ENCODE data around the gene CDH13.
A peak's percentile ranks its signal among the peaks of the same experiment; 100 is the strongest.

Gene CDH13

DNA sequence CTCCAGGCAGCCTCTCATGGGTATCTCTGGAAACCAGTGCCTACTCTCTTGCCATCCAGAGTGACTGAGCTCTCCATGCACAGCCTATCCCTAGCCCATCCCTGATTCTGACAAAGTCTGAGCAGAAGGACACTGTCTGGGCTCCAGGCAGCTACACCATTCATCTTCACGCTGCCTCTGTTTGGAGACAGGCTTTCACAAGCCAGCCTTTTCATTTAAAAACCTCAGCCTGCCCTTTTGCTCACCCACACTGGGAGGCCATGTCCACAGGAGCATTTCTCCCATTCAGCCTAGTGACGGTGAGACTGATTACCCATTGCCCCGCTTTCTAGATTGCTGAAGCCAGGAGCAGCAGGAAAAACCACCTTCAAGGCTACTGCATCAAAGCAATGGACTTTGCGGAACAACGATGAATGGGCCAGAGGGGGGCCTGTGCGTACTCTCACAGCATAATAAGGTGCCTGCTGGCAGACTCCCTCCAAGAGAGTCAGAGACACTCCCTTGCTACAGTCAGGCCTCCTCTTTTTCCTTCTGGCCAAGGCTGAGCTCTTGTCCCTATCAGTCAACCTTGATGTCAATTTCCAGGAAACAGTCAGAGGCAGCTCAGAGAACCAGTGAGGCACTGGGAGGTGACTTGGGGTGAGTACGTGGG is 24.7 kb upstream of the CDH13 start:
- DNase-seq = no peak
- Mint-ChIP-seq H3K36me3 (ENCODE audit: low read depth) (peaks cover 3% of the 10 kb centered on the region), H3K27ac (no peak overlapping the region), H3K9me3 (peaks cover 25% of the 10 kb centered on the region), H3K4me3 (no peak overlapping the region), H3K4me1 (peaks cover 16% of the 10 kb centered on the region), H3K27me3 (ENCODE audit: low read depth, poor library complexity) (peaks cover 4% of the 10 kb centered on the region)
- TF ChIP-seq, protein P1, sequence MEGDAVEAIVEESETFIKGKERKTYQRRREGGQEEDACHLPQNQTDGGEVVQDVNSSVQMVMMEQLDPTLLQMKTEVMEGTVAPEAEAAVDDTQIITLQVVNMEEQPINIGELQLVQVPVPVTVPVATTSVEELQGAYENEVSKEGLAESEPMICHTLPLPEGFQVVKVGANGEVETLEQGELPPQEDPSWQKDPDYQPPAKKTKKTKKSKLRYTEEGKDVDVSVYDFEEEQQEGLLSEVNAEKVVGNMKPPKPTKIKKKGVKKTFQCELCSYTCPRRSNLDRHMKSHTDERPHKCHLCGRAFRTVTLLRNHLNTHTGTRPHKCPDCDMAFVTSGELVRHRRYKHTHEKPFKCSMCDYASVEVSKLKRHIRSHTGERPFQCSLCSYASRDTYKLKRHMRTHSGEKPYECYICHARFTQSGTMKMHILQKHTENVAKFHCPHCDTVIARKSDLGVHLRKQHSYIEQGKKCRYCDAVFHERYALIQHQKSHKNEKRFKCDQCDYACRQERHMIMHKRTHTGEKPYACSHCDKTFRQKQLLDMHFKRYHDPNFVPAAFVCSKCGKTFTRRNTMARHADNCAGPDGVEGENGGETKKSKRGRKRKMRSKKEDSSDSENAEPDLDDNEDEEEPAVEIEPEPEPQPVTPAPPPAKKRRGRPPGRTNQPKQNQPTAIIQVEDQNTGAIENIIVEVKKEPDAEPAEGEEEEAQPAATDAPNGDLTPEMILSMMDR (IDR thresholded peaks at IDR 0.05) = no peak

DNA sequence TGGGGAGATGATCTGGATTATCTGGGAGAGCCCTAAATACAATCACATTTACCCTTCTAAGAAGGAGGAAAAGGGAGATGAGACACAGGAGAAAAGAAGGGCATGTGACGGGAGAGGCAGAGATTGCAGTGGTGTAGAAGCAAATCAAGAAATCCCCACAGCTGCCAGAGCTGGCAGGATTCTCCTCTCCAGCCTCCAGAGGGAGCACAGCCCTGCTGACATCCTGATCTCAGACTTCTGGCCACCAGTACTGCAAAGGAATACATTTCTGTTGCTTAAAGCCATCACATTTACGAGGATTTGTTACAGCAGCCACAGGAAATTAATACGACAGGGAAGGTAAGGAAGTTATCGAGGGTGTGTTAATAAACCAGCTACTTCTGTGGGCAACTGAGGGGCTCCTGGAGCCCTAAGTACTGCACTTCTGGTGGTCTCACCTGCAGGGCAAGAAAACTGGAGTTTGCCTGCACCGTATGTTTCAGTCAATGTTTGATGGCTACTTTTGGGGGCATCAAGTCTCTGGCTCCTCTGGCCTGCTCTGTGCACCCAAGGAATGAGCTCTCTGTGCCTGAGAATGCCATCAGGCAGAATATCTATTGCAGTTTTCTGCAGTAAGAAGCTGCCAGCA is 22.9 kb upstream of the CDH13 start:
- Mint-ChIP-seq H3K27me3 (ENCODE audit: low read depth, poor library complexity) (peaks cover 4% of the 10 kb centered on the region), H3K4me1 (peaks cover 16% of the 10 kb centered on the region), H3K4me3 (no peak overlapping the region), H3K9me3 (peaks cover 15% of the 10 kb centered on the region), H3K27ac (no peak overlapping the region), H3K36me3 (ENCODE audit: low read depth) (no peaks in the 10 kb centered on the region)
- TF ChIP-seq, protein P1 (IDR thresholded peaks at IDR 0.05) = peak; percentile 53
- DNase-seq = peak; percentile 48

DNA sequence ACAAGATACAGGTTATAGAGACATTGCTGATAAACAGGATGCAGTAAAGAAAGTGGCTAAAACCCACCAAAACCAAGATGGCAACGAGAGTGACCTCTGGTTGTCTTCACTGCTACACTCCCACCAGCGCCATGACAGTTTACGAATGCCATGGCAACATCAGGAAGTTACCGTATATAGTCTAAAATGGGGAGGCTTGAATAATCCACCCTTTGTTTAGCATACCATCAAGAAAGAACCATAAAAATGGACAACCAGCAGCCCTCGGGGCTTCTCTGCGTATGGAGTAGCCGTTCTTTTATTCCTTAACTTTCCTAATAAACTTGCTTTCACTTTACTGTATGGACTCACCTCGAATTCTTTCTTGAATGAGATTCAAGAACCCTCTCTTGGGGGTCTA is 21.7 kb upstream of the CDH13 start:
- Mint-ChIP-seq H3K9me3 (peaks cover 11% of the 10 kb centered on the region), H3K36me3 (ENCODE audit: low read depth) (no peaks in the 10 kb centered on the region)

DNA sequence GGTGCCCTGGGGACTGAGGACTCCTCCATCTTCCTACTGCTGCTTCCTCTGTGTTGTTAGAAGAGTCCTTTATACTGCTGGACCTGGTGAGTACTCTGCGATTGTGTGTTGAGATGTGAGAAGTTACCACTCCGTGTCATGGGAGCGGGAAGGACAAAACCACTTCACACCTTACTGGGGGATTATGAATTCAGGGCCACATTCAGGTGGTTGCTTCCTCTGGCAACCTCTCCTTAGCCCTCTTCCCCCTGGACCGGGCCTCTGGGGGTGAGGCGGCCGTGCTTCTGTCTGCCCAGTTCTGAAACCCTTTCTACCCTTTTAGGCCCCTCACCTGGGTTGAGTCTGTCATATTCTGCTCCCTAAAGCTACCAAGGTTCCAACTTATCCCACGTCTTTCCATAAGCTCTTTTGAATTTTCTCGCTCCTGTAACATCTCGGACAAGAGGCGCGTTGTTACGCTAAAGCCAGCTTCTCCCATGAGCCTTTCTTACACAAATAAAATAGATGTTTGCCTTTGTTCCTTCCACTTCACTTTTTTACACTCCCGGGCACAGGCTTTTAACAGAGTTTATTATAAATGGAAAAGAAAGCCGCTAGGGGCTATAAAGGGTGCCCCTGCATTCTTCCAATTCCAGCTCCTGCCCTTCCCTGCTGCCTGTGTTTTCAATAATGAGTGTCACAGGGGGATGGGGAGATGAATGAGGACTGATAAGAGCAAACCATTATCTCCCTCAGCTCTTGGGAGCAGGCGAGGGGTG is 20.7 kb upstream of the CDH13 start:
- peaks cover 3% of the 10 kb centered on the region for H3K9me3 Mint-ChIP-seq
- H3K36me3 Mint-ChIP-seq (ENCODE audit: low read depth) = no peaks in the 10 kb centered on the region
- H3K27me3 Mint-ChIP-seq (ENCODE audit: low read depth, poor library complexity) = peaks cover 7% of the 10 kb centered on the region
- TF ChIP-seq, protein P1 (IDR thresholded peaks at IDR 0.05) = no peak
- H3K4me3 Mint-ChIP-seq = no peak overlapping the region
- H3K27ac Mint-ChIP-seq = no peak overlapping the region
- peaks cover 16% of the 10 kb centered on the region for H3K4me1 Mint-ChIP-seq
- no peak for DNase-seq

More for the DNA sequence above, 21.7 kb upstream of the CDH13 start:
- DNase-seq = no peak
- H3K27me3 Mint-ChIP-seq (ENCODE audit: low read depth, poor library complexity) = peaks cover 7% of the 10 kb centered on the region
- no peak overlapping the region for H3K27ac Mint-ChIP-seq
- TF ChIP-seq, protein P1 (IDR thresholded peaks at IDR 0.05) = no peak
- H3K4me1 Mint-ChIP-seq = peaks cover 16% of the 10 kb centered on the region
- H3K4me3 Mint-ChIP-seq = no peak overlapping the region

DNA sequence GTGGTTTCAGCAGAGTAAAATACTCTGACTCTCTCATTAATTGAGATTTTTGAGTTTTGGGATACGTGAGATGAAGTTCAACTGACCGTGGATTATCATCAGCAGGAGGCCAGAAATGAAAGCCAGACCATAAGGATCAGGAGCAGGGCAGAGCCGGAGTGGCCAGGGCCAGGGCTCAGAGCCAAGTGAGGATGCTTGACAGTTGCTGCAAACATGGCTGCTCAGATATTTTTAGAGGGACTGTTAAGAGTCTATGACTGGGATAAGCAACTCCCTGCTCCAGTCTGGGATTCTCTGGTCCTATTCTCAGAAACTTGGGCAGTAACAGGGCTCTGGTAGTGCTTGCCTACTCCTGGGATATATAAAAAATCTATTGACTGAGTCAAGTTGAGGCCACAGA is 17.6 kb upstream of the CDH13 start:
- no peak for DNase-seq
- H3K27ac Mint-ChIP-seq = no peak overlapping the region
- H3K27me3 Mint-ChIP-seq (ENCODE audit: low read depth, poor library complexity) = peaks cover 6% of the 10 kb centered on the region
- no peaks in the 10 kb centered on the region for H3K36me3 Mint-ChIP-seq (ENCODE audit: low read depth)
- TF ChIP-seq, protein P1 (IDR thresholded peaks at IDR 0.05) = no peak
- H3K9me3 Mint-ChIP-seq = no peaks in the 10 kb centered on the region
- peaks cover 9% of the 10 kb centered on the region for H3K4me1 Mint-ChIP-seq
- H3K4me3 Mint-ChIP-seq = no peak overlapping the region

Measured in nephron progenitor cell (in vitro differentiated cells).